Measurements from ENCODE around the gene PXT1. TPM values are rescaled to one million over a fixed set of nuclear protein-coding genes. Genes with fewer than 3 reads are reported as not detected.

Gene PXT1
- total RNA-seq, 1 donor from 2014 or later: not detected

GRCh38 chr6:36340618-36341454, 101.8 kb downstream of the PXT1 start:
- TF ChIP-seq CTCF (IDR thresholded peaks at IDR 0.05; ENCODE audit: insufficient read depth, low read length, poor library complexity, severe bottlenecking): peak; percentile 98
- Histone ChIP-seq H3K36me3 (ENCODE audit: control insufficient read depth, insufficient read depth, low read length) (no peaks in the 10 kb centered on the region), H3K4me3 (ENCODE audit: low read depth, low read length) (no peak overlapping the region), H3K27me3 (ENCODE audit: control insufficient read depth, insufficient read depth, low read length) (peaks cover 11% of the 10 kb centered on the region)
- DNase-seq (ENCODE audit: low read depth): no peak

Other genes with a start within 250 kb of the PXT1 start
- gene BRPF3, start 246.1 kb downstream of the PXT1 start, total RNA-seq: 16.6 and 19.2 TPM in 2 replicates
- gene PNPLA1, start 172.8 kb downstream of the PXT1 start, total RNA-seq: not detected in 2 replicates
- 0.07 TPM in 1 of 2 replicates, not detected in the other for gene BNIP5, start 106.0 kb downstream of the PXT1 start, total RNA-seq
- 6.8 and 8.4 TPM in 2 replicates for gene ETV7, start 55.2 kb downstream of the PXT1 start, total RNA-seq
- 51.6 and 55.2 TPM in 2 replicates for gene KCTD20, start 146 bp upstream of the PXT1 start, total RNA-seq
- gene STK38, start 104.6 kb upstream of the PXT1 start, total RNA-seq: 22.3 and 23.7 TPM in 2 replicates
- 177 and 317 TPM in 2 replicates for gene SRSF3, start 151.5 kb upstream of the PXT1 start, total RNA-seq
- 1,168 and 1,214 TPM in 2 replicates for gene CDKN1A, start 235.9 kb upstream of the PXT1 start, total RNA-seq

All from kidney epithelial cell (primary cell).